Panc1 (cell line): ENCODE results near the gene HGFAC.

Experiments used
- TF ChIP-seq, protein P1 (sequence below): fragments of 450-650 bp; IDR thresholded peaks from 2 replicates; pipeline ENCODE4 v1.5.1; 2017; ENCODE audit warnings: mild to moderate bottlenecking
- TF ChIP-seq, protein P2 (sequence below), 2 experiments: IDR thresholded peaks; 2 replicates each; pipeline ENCODE4 v1.6.1; 2011 to 2012; ENCODE audit warnings: low read depth in 2 of 2, control low read depth in 1 of 2, low read length in 1 of 2, mild to moderate bottlenecking in 1 of 2, moderate library complexity in 1 of 2; ENCODE audit not compliant: insufficient read depth in 1 of 2

DNA sequence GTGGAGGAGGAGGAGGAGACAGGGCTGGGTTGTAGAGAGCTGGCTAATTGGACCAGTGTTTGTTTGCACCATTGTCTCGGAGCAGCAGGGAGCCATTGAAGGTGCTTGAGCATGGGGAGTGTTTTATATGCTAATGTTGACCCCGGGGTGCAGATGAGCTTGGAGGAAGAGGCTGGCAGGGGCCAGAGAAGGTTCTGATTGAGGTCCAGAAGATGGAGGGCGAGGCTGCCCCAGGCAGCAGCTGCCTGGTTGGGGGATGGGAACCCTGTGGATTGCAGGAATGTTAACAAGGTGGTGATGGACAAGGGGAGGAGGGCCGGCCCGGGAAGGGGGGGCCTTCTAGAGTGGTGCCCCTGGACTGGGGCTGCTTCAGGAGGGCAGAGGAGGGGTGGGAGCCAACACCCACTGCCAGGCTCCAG lies 39.4 kb downstream of the HGFAC start:
- TF ChIP-seq, protein P1, sequence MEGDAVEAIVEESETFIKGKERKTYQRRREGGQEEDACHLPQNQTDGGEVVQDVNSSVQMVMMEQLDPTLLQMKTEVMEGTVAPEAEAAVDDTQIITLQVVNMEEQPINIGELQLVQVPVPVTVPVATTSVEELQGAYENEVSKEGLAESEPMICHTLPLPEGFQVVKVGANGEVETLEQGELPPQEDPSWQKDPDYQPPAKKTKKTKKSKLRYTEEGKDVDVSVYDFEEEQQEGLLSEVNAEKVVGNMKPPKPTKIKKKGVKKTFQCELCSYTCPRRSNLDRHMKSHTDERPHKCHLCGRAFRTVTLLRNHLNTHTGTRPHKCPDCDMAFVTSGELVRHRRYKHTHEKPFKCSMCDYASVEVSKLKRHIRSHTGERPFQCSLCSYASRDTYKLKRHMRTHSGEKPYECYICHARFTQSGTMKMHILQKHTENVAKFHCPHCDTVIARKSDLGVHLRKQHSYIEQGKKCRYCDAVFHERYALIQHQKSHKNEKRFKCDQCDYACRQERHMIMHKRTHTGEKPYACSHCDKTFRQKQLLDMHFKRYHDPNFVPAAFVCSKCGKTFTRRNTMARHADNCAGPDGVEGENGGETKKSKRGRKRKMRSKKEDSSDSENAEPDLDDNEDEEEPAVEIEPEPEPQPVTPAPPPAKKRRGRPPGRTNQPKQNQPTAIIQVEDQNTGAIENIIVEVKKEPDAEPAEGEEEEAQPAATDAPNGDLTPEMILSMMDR, result no peak
- TF ChIP-seq, protein P2, sequence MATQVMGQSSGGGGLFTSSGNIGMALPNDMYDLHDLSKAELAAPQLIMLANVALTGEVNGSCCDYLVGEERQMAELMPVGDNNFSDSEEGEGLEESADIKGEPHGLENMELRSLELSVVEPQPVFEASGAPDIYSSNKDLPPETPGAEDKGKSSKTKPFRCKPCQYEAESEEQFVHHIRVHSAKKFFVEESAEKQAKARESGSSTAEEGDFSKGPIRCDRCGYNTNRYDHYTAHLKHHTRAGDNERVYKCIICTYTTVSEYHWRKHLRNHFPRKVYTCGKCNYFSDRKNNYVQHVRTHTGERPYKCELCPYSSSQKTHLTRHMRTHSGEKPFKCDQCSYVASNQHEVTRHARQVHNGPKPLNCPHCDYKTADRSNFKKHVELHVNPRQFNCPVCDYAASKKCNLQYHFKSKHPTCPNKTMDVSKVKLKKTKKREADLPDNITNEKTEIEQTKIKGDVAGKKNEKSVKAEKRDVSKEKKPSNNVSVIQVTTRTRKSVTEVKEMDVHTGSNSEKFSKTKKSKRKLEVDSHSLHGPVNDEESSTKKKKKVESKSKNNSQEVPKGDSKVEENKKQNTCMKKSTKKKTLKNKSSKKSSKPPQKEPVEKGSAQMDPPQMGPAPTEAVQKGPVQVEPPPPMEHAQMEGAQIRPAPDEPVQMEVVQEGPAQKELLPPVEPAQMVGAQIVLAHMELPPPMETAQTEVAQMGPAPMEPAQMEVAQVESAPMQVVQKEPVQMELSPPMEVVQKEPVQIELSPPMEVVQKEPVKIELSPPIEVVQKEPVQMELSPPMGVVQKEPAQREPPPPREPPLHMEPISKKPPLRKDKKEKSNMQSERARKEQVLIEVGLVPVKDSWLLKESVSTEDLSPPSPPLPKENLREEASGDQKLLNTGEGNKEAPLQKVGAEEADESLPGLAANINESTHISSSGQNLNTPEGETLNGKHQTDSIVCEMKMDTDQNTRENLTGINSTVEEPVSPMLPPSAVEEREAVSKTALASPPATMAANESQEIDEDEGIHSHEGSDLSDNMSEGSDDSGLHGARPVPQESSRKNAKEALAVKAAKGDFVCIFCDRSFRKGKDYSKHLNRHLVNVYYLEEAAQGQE (IDR thresholded peaks at IDR 0.05; ENCODE audit: insufficient read depth in 1 of 2, low read depth in 2 of 2, low read length in 1 of 2), result no peak
